Measurements from ENCODE around the gene RACGAP1. TPM values are rescaled to one million over a fixed set of nuclear protein-coding genes. Genes with fewer than 3 reads are reported as not detected.

The RACGAP1 gene
- total and polyA plus RNA-seq, 2 of the 8 experiments (the other 6 are each of a cell fraction or from before 2014, with no cell fraction given): 18.0 to 66.3 TPM

- H2BK15ac ChIP-seq (ENCODE audit: low read length): no peak overlapping the region
- H3K4me3 ChIP-seq (ENCODE audit: extremely low read depth in 1 of 4, insufficient read depth in 2 of 4, low read depth in 3 of 4, low read length in 4 of 4): peak overlapping the region; percentile 58 to 74 (median 71); a peak in 7 of 8 replicates
- no peaks in the 10 kb centered on the region for H3K79me1 ChIP-seq (ENCODE audit: low read depth, low read length)
- H4K20me1 ChIP-seq (replicated peaks in 1 of 2; ENCODE audit: control insufficient read depth in 1 of 2, insufficient read depth in 2 of 2, low read length in 2 of 2): peaks cover 2 to 4% of the 10 kb centered on the region in 2 experiments
- no peak overlapping the region for H2AK5ac ChIP-seq (ENCODE audit: low read depth, low read length)
- peaks cover 3 to 11% (median 6%) of the 10 kb centered on the region in 4 experiments for H3K4me1 ChIP-seq (replicated peaks in 1 of 4; ENCODE audit: control insufficient read depth in 3 of 4, insufficient read depth in 4 of 4, low read length in 3 of 4)
- ChIA-PET CTCF (ENCODE audit: partially characterized antibody) (interaction anchor here (0.6 to 10.7 kb wide), 37 partner anchors 9 to 493 kb away, joined by 3 to 257 read pairs (median 6); partner anchors contain the start of genes COX14 and RACGAP1), POLR2A (ENCODE audit: partially characterized antibody) (interaction anchor here (0.9 to 3.4 kb wide), 8 partner anchors 9 to 98 kb away, joined by 3 to 19 read pairs (median 6); no protein-coding TSS in a partner anchor)
- H4K8ac ChIP-seq (ENCODE audit: extremely low read depth, insufficient read depth, low read length): no peak overlapping the region
- H3K23ac ChIP-seq (ENCODE audit: insufficient read length): peak overlapping the region; percentile 73
- H3K79me2 ChIP-seq (ENCODE audit: control insufficient read depth in 1 of 2, insufficient read depth in 2 of 2, low read length in 2 of 2): no peaks in the 10 kb centered on the region
- H2BK5ac ChIP-seq (ENCODE audit: low read depth, low read length): no peak overlapping the region; the same call in 1 of the 2 replicates
- H4K5ac ChIP-seq (ENCODE audit: insufficient read length, low read depth, low read length): no peak overlapping the region
- H3K14ac ChIP-seq (ENCODE audit: insufficient read length): no peak overlapping the region
- H3K9ac ChIP-seq (replicated peaks in 1 of 4; ENCODE audit: extremely low read depth in 1 of 4, low read depth in 3 of 4, low read length in 3 of 4): no peak overlapping the region
- H3K4ac ChIP-seq (replicated peaks; ENCODE audit: insufficient read length, low read depth, low read length): peak overlapping the region; percentile 81
- 17% methylated on average over 3 of the region's 3 CpGs; no CpG with 5 or more reads in 1 of the 2 experiments for WGBS, 2 experiments (ENCODE audit: extremely low coverage in 1 of 2, insufficient coverage in 1 of 2, insufficient read length in 1 of 2, insufficient replicate concordance in 2 of 2, low coverage in 1 of 2, low lambda C conversion rate in 2 of 2, missing lambda C conversion rate in 1 of 2)
- H2AFZ ChIP-seq (ENCODE audit: low read length): no peak overlapping the region
- H3K27me3 ChIP-seq (replicated peaks in 1 of 4; ENCODE audit: control insufficient read depth in 3 of 4, extremely low read depth in 1 of 4, insufficient read depth in 3 of 4, low read length in 3 of 4): peaks cover 35 to 87% (median 72%) of the 10 kb centered on the region in 4 experiments
- H2BK120ac ChIP-seq (replicated peaks; ENCODE audit: low read depth, low read length): no peak overlapping the region
- H3K9me3 ChIP-seq (ENCODE audit: insufficient read depth in 2 of 2, low read depth in 1 of 2, low read length in 1 of 2): no peaks in the 10 kb centered on the region
- FAIRE-seq: no peak
- peak overlapping the region; percentile 94 to 95 for H3K4me2 ChIP-seq (ENCODE audit: insufficient read depth in 1 of 2, low read depth in 2 of 2, low read length in 2 of 2)
- no peak overlapping the region for H2BK20ac ChIP-seq (ENCODE audit: low read length)
- no peak overlapping the region for H3K18ac ChIP-seq (ENCODE audit: extremely low read depth, low read length)
- 0 out of 2 replicates have a peak overlapping the region, but pooled peaks have one; percentile 20 for H2BK12ac ChIP-seq (ENCODE audit: low read depth, low read length)
- H3K56ac ChIP-seq (replicated peaks; ENCODE audit: insufficient read length, low read depth, low read length): no peak overlapping the region
- H3K36me3 ChIP-seq (ENCODE audit: control insufficient read depth in 2 of 4, insufficient read depth in 4 of 4, low read length in 3 of 4): no peaks in the 10 kb centered on the region
- H3K23me2 ChIP-seq (ENCODE audit: low read depth, low read length): peaks cover 8% of the 10 kb centered on the region
- peak overlapping the region; percentile 16 for H4K91ac ChIP-seq (replicated peaks; ENCODE audit: insufficient read length, low read length)
- no peak for DNase-seq (ENCODE audit: low read depth in 1 of 2, low spot score in 2 of 2)
- H3K27ac ChIP-seq (ENCODE audit: low read depth, low read length): no peak overlapping the region
- TF ChIP-seq SIN3A (conservative IDR thresholded peaks at IDR 0.05 in 1 of 2, IDR thresholded peaks at IDR 0.05 in 1 of 2; ENCODE audit: low read depth in 1 of 2, low read length in 2 of 2) (peak in 1 of 2 experiments; percentile 41; a peak in 1 of 4 replicates), RBBP5 (IDR thresholded peaks at IDR 0.05; ENCODE audit: borderline replicate concordance, low read depth, low read length) (no peak)
Measured at GRCh38 chr12:50056639-50056976, 31.3 kb upstream of the RACGAP1 start.
